HCT116 (cell line): ENCODE data around the gene RECK. TPM values are rescaled to one million over a fixed set of nuclear protein-coding genes. Genes with fewer than 3 reads are reported as not detected.

ENCODE experiments used
- ATAC-seq: fragments of 200-7000 bp; cut with Tn5 transposase; 2 replicates; pipeline ENCODE4 v1.9.1; 2020; ENCODE audit warnings: mild to moderate bottlenecking, moderate library complexity
- BruUV-seq: library from RNA; stranded (reverse); fragments of 400-500 nt; replicated peaks from 2 replicates; lab custom pipeline; 2021; lab: Mats Ljungman, UMichigan
- CTCF ChIA-PET: fragments of 300-600 bp; sonication (Branson Sonifier 250); formaldehyde crosslinking; loops from one replicate; lab custom pipeline; 2021; ENCODE audit warnings: antibody characterized with exemption; lab: Charles Lee
- POLR2A ChIA-PET: fragments of 300-600, 350-600 bp; sonication (Branson Sonifier 250); formaldehyde crosslinking; loops from one replicate; lab custom pipeline; 2021; ENCODE audit warnings: antibody characterized with exemption; lab: Charles Lee
- RAD21 ChIA-PET, 2 experiments: fragments of 300-600 bp; sonication (Branson Sonifier 250); formaldehyde crosslinking; loops; one replicate each; lab custom pipeline; 2023; ENCODE audit warnings: low total read pairs in 2 of 2; ENCODE audit not compliant: uncharacterized antibody in 2 of 2, unreplicated experiment in 2 of 2, low non-redundant PET in 1 of 2; lab: Charles Lee
- DNase-seq: peaks from one replicate; pipeline ENCODE4 v3.0.0-alpha.2; 2010; ENCODE audit warnings: low read depth, low spot score
- H2AFZ ChIP-seq: fragments of 200-600 bp; shearing (Covaris generic), sonication (generic); 2 replicates; pipeline ENCODE4 v1.6.1; 2017; ENCODE audit warnings: low read depth, mixed run types, mixed read lengths, antibody characterized with exemption, low read length; ENCODE audit not compliant: poor library complexity, severe bottlenecking
- H3K27ac ChIP-seq: 2 replicates; pipeline ENCODE4 v1.5.1; 2012; ENCODE audit warnings: low read depth, low read length
- H3K27me3 ChIP-seq: fragments of 200-600 bp; sonication (generic); 2 replicates; pipeline ENCODE4 v1.6.1; 2016; ENCODE audit warnings: mixed run types, low read length, mixed read lengths; ENCODE audit not compliant: insufficient read depth
- H3K36me3 ChIP-seq, 2 experiments: fragments of 200-500 bp in 1 of 2; fragments of 200-600 bp in 1 of 2; sonication (Bioruptor generic) in 1 of 2; sonication (generic) in 1 of 2; 2 replicates each; pipeline versions ENCODE4 v1.5.1 to v1.6.1; 2014 to 2016; ENCODE audit warnings: low read length in 2 of 2, inconsistent platforms in 1 of 2, mixed read lengths in 1 of 2, mixed run types in 1 of 2; ENCODE audit not compliant: insufficient read depth in 2 of 2, control insufficient read depth in 1 of 2
- H3K4me1 ChIP-seq, 2 experiments: fragments of 200-600 bp in 1 of 2; sonication (generic) in 1 of 2; 2 replicates each; pipeline versions ENCODE4 v1.5.1 to v1.6.1; 2012 to 2017; ENCODE audit warnings: low read length in 2 of 2, inconsistent platforms in 1 of 2, mild to moderate bottlenecking in 1 of 2, mixed read lengths in 1 of 2, mixed run types in 1 of 2, moderate library complexity in 1 of 2; ENCODE audit not compliant: insufficient read depth in 2 of 2, control insufficient read depth in 1 of 2
- H3K4me2 ChIP-seq: fragments of 200-600 bp; sonication (generic); 2 replicates; pipeline ENCODE4 v1.6.1; 2017; ENCODE audit warnings: mixed run types, low read length, mixed read lengths
- H3K4me3 ChIP-seq, 2 experiments: fragments of 200-600 bp in 1 of 2; sonication (generic) in 1 of 2; replicated peaks in 1 of 2; 2 replicates each; pipeline ENCODE4 v1.5.1; 2011 to 2016; ENCODE audit warnings: low read length in 2 of 2, control low read depth in 1 of 2, low read depth in 1 of 2, mild to moderate bottlenecking in 1 of 2, mixed read lengths in 1 of 2, mixed run types in 1 of 2
- H3K79me2 ChIP-seq: fragments of 200-600 bp; sonication (generic); 2 replicates; pipeline ENCODE4 v1.6.1; 2017; ENCODE audit warnings: mild to moderate bottlenecking, mixed run types, low read length, moderate library complexity, mixed read lengths; ENCODE audit not compliant: insufficient read depth
- H3K9ac ChIP-seq: fragments of 200-600 bp; sonication (generic); 2 replicates; pipeline ENCODE4 v1.6.1; 2016; ENCODE audit warnings: low read length, mixed read lengths
- H3K9me2 ChIP-seq: fragments of 200-600 bp; sonication (generic), shearing (Covaris generic); 2 replicates; pipeline ENCODE4 v1.6.1; 2017; ENCODE audit warnings: mixed run types, mild to moderate bottlenecking, moderate library complexity; ENCODE audit not compliant: insufficient read depth
- H3K9me3 ChIP-seq, 2 experiments: fragments of 200-500 bp in 1 of 2; fragments of 200-600 bp in 1 of 2; sonication (Bioruptor generic) in 1 of 2; sonication (generic) in 1 of 2; 2 replicates each; pipeline ENCODE4 v1.6.1; 2014 to 2017; ENCODE audit warnings: low read length in 2 of 2, mixed read lengths in 2 of 2, inconsistent platforms in 1 of 2, low read depth in 1 of 2, mild to moderate bottlenecking in 1 of 2, mixed run types in 1 of 2, moderate library complexity in 1 of 2; ENCODE audit not compliant: control insufficient read depth in 1 of 2, insufficient read depth in 1 of 2
- H4K20me1 ChIP-seq: fragments of 200-600 bp; sonication (generic), shearing (Covaris generic); 2 replicates; pipeline ENCODE4 v1.6.1; 2017; ENCODE audit warnings: mixed run types, mild to moderate bottlenecking, moderate library complexity; ENCODE audit not compliant: insufficient read depth
- CBX3 ChIP-seq: IDR thresholded peaks from 2 replicates; pipeline ENCODE4 v1.6.1; 2012; ENCODE audit warnings: low read depth
- EGR1 ChIP-seq: IDR thresholded peaks from 2 replicates; pipeline ENCODE4 v1.6.1; 2012; ENCODE audit warnings: low read depth
- ELF1 ChIP-seq: IDR thresholded peaks from 2 replicates; pipeline ENCODE4 v1.6.1; 2012; ENCODE audit warnings: low read depth, borderline replicate concordance
- JUND ChIP-seq: IDR thresholded peaks from 2 replicates; pipeline ENCODE4 v1.6.1; 2012
- RAD21 ChIP-seq: IDR thresholded peaks from 2 replicates; pipeline ENCODE4 v1.6.1; 2012; ENCODE audit warnings: low read depth, mild to moderate bottlenecking
- SIN3A ChIP-seq: IDR thresholded peaks from 2 replicates; pipeline ENCODE4 v1.6.1; 2012; ENCODE audit warnings: low read depth
- SP1 ChIP-seq: IDR thresholded peaks from 2 replicates; pipeline ENCODE4 v1.6.1; 2012; ENCODE audit warnings: low read depth
- SRF ChIP-seq: IDR thresholded peaks from 2 replicates; pipeline ENCODE4 v1.6.1; 2012; ENCODE audit warnings: low read depth
- TCF7L2 ChIP-seq: IDR thresholded peaks from 2 replicates; pipeline ENCODE4 v1.7.0; 2011; ENCODE audit warnings: borderline replicate concordance, inconsistent platforms; ENCODE audit not compliant: insufficient read depth, insufficient read length; ENCODE audit errors: extremely low read depth
- intact Hi-C: fragments of 100-400 bp; cut with micrococcal nuclease; formaldehyde crosslinking; loops from 2 replicates; pipeline ENCODE4 v1.10.0; 2022
- total RNA-seq: library from RNA; stranded (reverse); gene quantifications from one replicate; pipeline ENCODE4 v1.2.1, GENCODE V29; 2021; ENCODE audit not compliant: unreplicated experiment
- TF ChIP-seq, protein P1 (sequence below): IDR thresholded peaks from 2 replicates; pipeline ENCODE4 v1.6.1; 2012; ENCODE audit warnings: low read depth
- TF ChIP-seq, protein P2 (sequence below): IDR thresholded peaks from 2 replicates; pipeline ENCODE4 v1.6.1; 2011; ENCODE audit warnings: mild to moderate bottlenecking, low read length, moderate library complexity; ENCODE audit not compliant: insufficient replicate concordance; ENCODE audit errors: extremely low read depth
- TF ChIP-seq, protein P3 (sequence below), 3 experiments: fragments of 200-600 bp in 1 of 3; sonication (generic) in 1 of 3; IDR thresholded peaks in 2 of 3; conservative IDR thresholded peaks in 1 of 3; 2 replicates each; pipeline ENCODE4 v1.5.1; 2012 to 2017; ENCODE audit warnings: low read depth in 2 of 3, low read length in 2 of 3, antibody characterized with exemption in 1 of 3, borderline replicate concordance in 1 of 3, control low read depth in 1 of 3, mild to moderate bottlenecking in 1 of 3, mixed read lengths in 1 of 3, mixed run types in 1 of 3, moderate library complexity in 1 of 3; ENCODE audit not compliant: insufficient read depth in 1 of 3

The RECK gene
- total RNA-seq, 1 experiment from 2014 or later: 3.8 TPM

DNA sequence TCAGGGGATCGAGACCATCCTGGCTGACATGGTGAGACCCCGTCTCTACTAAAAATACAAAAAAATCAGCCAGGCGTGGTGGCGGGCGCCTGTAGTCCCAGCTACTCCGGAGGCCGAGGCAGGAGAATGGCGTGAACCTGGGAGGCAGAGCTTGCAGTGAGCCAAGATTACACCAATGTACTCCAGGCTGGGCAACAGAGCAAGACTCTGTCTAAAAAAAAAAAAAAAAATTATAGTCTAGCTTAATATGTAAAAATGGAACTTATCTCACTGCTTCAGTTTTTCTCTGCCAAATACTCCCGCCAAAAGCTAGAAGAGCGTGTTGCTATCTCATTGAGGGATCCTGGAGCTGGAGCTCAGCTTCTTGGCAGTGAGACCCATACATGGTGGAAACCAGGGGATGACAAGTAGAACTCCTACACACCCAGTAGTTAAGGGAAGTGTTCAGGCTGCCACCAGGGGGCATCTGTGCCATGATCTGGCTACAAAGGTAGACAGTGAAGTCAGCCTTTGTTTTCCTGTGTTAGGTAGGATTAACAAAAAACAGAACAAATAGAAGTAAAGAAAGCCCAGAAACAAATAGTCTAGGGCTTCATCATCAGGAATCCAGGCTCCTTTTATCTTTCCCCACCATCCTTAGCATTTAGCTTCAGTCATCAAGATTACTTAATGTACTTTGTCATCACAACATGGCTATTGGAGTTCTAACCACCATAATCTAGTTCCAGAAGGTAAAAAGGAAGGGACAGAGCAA, 66.2 kb downstream of the RECK start:
- ATAC-seq (peak; percentile 97), DNase-seq (peak; percentile 57)
- Histone ChIP-seq H3K27ac (no peak overlapping the region), H3K9me3 (no peaks in the 10 kb centered on the region), H3K36me3 (no peaks in the 10 kb centered on the region), H3K79me2 (no peaks in the 10 kb centered on the region), H4K20me1 (no peaks in the 10 kb centered on the region), H3K9me2 (no peaks in the 10 kb centered on the region), H3K9ac (no peak overlapping the region), H3K4me1 (peaks cover 0 to 24% of the 10 kb centered on the region in 2 experiments; a peak in 2 of 4 replicates), H2AFZ (peak overlapping the region; percentile 69), H3K4me2 (peak overlapping the region; percentile 17), H3K4me3 (no peak overlapping the region), H3K27me3 (no peaks in the 10 kb centered on the region)
- intact Hi-C loops: loop anchor here (1.0 to 10.0 kb wide), 2 partner anchors 63 to 222 kb away; no protein-coding TSS in a partner anchor
- no TSS peak for BruUV-seq
- TF ChIP-seq SRF: no peak
- TF ChIP-seq CBX3: 0 out of 2 replicates have a peak, but pooled peaks have one; percentile 37
- no peak for TF ChIP-seq SP1
- no peak for TF ChIP-seq JUND
- no peak for TF ChIP-seq EGR1
- TF ChIP-seq SIN3A: no peak
- TF ChIP-seq RAD21: peak; percentile 71
- TF ChIP-seq, protein P1, sequence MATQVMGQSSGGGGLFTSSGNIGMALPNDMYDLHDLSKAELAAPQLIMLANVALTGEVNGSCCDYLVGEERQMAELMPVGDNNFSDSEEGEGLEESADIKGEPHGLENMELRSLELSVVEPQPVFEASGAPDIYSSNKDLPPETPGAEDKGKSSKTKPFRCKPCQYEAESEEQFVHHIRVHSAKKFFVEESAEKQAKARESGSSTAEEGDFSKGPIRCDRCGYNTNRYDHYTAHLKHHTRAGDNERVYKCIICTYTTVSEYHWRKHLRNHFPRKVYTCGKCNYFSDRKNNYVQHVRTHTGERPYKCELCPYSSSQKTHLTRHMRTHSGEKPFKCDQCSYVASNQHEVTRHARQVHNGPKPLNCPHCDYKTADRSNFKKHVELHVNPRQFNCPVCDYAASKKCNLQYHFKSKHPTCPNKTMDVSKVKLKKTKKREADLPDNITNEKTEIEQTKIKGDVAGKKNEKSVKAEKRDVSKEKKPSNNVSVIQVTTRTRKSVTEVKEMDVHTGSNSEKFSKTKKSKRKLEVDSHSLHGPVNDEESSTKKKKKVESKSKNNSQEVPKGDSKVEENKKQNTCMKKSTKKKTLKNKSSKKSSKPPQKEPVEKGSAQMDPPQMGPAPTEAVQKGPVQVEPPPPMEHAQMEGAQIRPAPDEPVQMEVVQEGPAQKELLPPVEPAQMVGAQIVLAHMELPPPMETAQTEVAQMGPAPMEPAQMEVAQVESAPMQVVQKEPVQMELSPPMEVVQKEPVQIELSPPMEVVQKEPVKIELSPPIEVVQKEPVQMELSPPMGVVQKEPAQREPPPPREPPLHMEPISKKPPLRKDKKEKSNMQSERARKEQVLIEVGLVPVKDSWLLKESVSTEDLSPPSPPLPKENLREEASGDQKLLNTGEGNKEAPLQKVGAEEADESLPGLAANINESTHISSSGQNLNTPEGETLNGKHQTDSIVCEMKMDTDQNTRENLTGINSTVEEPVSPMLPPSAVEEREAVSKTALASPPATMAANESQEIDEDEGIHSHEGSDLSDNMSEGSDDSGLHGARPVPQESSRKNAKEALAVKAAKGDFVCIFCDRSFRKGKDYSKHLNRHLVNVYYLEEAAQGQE: no peak
- TF ChIP-seq, protein P2, sequence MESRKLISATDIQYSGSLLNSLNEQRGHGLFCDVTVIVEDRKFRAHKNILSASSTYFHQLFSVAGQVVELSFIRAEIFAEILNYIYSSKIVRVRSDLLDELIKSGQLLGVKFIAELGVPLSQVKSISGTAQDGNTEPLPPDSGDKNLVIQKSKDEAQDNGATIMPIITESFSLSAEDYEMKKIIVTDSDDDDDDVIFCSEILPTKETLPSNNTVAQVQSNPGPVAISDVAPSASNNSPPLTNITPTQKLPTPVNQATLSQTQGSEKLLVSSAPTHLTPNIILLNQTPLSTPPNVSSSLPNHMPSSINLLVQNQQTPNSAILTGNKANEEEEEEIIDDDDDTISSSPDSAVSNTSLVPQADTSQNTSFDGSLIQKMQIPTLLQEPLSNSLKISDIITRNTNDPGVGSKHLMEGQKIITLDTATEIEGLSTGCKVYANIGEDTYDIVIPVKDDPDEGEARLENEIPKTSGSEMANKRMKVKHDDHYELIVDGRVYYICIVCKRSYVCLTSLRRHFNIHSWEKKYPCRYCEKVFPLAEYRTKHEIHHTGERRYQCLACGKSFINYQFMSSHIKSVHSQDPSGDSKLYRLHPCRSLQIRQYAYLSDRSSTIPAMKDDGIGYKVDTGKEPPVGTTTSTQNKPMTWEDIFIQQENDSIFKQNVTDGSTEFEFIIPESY: no peak
- TF ChIP-seq ELF1: no peak
- no peak for TF ChIP-seq TCF7L2
- TF ChIP-seq, protein P3, sequence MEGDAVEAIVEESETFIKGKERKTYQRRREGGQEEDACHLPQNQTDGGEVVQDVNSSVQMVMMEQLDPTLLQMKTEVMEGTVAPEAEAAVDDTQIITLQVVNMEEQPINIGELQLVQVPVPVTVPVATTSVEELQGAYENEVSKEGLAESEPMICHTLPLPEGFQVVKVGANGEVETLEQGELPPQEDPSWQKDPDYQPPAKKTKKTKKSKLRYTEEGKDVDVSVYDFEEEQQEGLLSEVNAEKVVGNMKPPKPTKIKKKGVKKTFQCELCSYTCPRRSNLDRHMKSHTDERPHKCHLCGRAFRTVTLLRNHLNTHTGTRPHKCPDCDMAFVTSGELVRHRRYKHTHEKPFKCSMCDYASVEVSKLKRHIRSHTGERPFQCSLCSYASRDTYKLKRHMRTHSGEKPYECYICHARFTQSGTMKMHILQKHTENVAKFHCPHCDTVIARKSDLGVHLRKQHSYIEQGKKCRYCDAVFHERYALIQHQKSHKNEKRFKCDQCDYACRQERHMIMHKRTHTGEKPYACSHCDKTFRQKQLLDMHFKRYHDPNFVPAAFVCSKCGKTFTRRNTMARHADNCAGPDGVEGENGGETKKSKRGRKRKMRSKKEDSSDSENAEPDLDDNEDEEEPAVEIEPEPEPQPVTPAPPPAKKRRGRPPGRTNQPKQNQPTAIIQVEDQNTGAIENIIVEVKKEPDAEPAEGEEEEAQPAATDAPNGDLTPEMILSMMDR (IDR thresholded peaks at IDR 0.05 in 2 of 3, conservative IDR thresholded peaks at IDR 0.05 in 1 of 3; ENCODE audit: borderline replicate concordance in 1 of 3, insufficient read depth in 1 of 3, low read depth in 2 of 3, low read length in 2 of 3): peak; percentile 76 to 93 (median 90)
- POLR2A ChIA-PET: interaction anchor here (1.3 kb wide), 1 partner anchor 88 kb away, joined by 3 read pairs; the partner anchor contains the start of gene CLTA
- RAD21 ChIA-PET: interaction anchor here in 1 of 2 experiments (0.6 to 1.4 kb wide), 2 partner anchors 64 to 433 kb away, joined by 4 read pairs; no protein-coding TSS in a partner anchor
- CTCF ChIA-PET: interaction anchor here (0.6 to 3.7 kb wide), 11 partner anchors 11 to 227 kb away, joined by 3 to 36 read pairs (median 7); partner anchors contain the start of gene CLTA
